Measurements from ENCODE around the gene SLCO3A1.

Gene SLCO3A1

DNA sequence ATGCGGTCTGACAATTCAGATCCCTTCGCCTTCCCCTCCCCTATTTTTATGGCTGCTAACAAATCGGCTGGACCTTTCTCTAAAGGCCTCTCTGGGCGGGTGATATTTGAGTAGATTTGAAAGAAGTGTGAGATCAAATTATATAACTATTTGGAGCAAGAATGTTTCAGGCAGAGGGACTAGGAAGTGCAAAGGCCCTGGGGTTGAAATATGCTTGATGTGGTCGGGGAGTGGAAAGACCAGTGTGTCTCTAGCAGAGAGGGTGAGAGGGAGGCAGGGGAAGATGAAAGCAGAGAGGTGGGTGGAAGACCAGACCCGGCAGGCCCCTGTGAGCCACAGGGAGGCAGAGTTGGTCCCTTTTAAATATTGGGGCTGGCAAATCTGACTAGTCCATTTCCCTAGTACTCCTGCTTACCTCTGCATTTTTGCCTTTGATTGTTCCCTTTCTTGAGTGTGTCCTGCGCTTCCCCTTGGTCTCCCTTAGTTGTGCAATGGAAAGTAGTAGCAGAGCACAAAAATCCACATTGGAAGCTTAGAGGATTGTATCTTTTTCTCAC, 32.3 kb downstream of the SLCO3A1 start:
- H3K36me3 ChIP-seq (ENCODE audit: insufficient read depth, low read depth, low read length), result no peaks in the 10 kb centered on the region
- H3K27me3 ChIP-seq (ENCODE audit: insufficient read depth, low read length), result no peaks in the 10 kb centered on the region
- H3K4me1 ChIP-seq (ENCODE audit: insufficient read depth, low read length), result peaks cover 23% of the 10 kb centered on the region; the same call in 1 of the 2 replicates
- H3K4me3 ChIP-seq (ENCODE audit: low read length), result no peak overlapping the region
- H3K9ac ChIP-seq (ENCODE audit: low read depth, low read length), result no peak overlapping the region
- no peak overlapping the region for H3K27ac ChIP-seq (ENCODE audit: low read length)
- no peaks in the 10 kb centered on the region for H3K9me3 ChIP-seq (ENCODE audit: insufficient read depth, low read depth, low read length)

DNA sequence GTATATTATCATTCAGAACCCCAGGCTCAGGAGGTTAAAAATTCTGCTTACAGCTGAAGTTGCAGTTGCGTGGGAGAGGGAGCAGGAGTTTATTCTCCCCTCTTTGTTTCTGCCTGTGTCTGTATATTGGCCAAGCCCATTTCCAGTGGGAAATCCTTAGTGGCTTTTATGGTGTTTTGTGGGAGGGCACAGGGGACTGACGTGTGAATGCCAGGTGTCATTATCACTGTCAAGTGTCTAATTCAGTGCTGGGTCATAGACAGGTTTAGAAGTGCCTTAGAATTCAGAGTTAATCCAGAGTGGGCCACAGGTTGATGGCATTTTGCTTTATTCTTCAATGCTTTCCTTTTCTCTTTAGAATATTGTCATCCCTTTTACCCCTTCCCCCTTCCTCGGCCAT, 33.4 kb downstream of the SLCO3A1 start:
- H3K4me3 ChIP-seq (ENCODE audit: low read length), result no peak overlapping the region
- no peak overlapping the region for H3K27ac ChIP-seq (ENCODE audit: low read length)
- H3K36me3 ChIP-seq (ENCODE audit: insufficient read depth, low read depth, low read length), result no peaks in the 10 kb centered on the region
- H3K27me3 ChIP-seq (ENCODE audit: insufficient read depth, low read length), result no peaks in the 10 kb centered on the region
- no peaks in the 10 kb centered on the region for H3K9me3 ChIP-seq (ENCODE audit: insufficient read depth, low read depth, low read length)
- H3K9ac ChIP-seq (ENCODE audit: low read depth, low read length), result no peak overlapping the region
- peaks cover 16% of the 10 kb centered on the region; the same call in 1 of the 2 replicates for H3K4me1 ChIP-seq (ENCODE audit: insufficient read depth, low read length)

DNA sequence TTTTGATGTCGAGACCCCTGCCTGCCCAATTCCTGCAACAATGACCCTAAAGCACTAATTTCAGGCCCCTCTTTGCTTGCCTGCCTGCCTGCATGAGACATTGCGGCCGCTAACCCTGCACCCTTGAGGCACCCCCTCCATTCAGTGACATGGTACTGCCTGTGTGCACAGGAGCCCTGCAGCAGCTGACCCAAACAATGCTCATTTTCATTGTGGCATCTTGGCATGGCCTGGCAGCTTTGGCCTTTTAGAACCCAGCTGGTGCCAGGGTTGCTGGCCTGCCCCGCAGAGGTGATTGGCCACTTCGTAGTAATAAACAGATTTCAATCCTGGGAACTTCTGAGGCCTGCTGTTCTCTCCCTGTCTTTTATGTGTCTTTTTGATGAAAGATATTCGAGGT, 33.8 kb downstream of the SLCO3A1 start:
- Histone ChIP-seq H3K9ac (ENCODE audit: low read depth, low read length) (no peak overlapping the region), H3K27me3 (ENCODE audit: insufficient read depth, low read length) (no peaks in the 10 kb centered on the region), H3K4me1 (ENCODE audit: insufficient read depth, low read length) (peaks cover 12% of the 10 kb centered on the region; the same call in 1 of the 2 replicates), H3K27ac (ENCODE audit: low read length) (no peak overlapping the region), H3K36me3 (ENCODE audit: insufficient read depth, low read depth, low read length) (no peaks in the 10 kb centered on the region), H3K4me3 (ENCODE audit: low read length) (no peak overlapping the region), H3K9me3 (ENCODE audit: insufficient read depth, low read depth, low read length) (no peaks in the 10 kb centered on the region)

DNA sequence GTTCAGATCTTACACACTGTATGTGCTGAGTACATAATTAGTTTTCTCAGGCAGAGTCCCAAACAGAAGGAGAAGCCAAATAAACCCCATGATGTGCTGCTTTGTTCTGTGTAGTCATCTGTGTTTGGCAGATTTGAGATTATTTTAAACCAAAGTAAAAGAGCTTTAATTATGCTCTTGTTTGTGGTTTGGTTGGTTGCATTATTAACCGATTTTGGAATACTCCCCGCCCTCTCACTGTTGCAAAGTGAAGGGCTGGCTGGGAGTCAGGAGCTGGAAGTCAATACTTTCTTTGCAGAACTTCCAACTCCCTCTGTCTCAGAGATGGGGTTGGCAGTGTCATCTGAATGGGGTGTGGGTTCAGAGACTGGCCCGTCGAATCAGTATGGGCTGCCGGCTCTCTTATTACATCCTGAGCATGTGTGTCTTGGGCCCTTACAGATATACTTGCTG, 34.4 kb downstream of the SLCO3A1 start:
- Histone ChIP-seq H3K27ac (ENCODE audit: low read length) (no peak overlapping the region), H3K4me3 (ENCODE audit: low read length) (no peak overlapping the region), H3K27me3 (ENCODE audit: insufficient read depth, low read length) (no peaks in the 10 kb centered on the region), H3K4me1 (ENCODE audit: insufficient read depth, low read length) (peaks cover 11% of the 10 kb centered on the region; the same call in 1 of the 2 replicates), H3K36me3 (ENCODE audit: insufficient read depth, low read depth, low read length) (no peaks in the 10 kb centered on the region), H3K9me3 (ENCODE audit: insufficient read depth, low read depth, low read length) (no peaks in the 10 kb centered on the region), H3K9ac (ENCODE audit: low read depth, low read length) (no peak overlapping the region)

DNA sequence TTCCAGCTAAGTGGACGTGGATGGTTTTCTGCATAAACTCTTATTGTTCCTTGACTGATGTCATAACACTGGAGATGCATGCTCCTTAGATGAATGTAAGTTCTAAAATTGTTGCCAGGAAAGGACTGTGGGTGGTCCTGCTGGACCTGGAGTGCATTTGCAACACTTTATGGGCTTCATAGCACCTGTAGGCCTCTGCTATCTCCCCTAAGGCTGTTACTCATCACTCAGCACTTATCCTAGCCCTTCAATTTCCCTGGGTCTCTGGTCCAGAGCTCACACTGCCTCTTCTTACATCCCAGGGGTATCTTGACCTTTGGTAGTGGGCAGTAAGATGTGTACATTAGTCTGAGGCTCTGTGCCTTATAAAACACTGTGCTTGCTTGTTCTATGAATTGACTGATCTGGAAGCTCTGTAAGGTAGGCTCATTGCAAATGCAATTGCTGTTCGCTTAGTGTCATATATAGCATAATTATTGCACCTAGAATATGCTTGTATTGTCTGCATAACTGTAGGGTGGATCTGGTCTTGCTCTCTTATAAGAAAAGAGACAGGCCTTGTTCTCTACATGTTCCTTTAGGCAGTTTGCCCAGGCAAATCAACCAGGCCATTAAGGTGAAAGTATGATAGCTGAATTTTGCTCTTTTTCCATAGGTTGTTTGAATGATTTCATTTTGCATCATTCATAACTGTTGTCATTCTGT, 35.8 kb downstream of the SLCO3A1 start:
- Histone ChIP-seq H3K27ac (ENCODE audit: low read length) (no peak overlapping the region), H3K27me3 (ENCODE audit: insufficient read depth, low read length) (no peaks in the 10 kb centered on the region), H3K4me1 (ENCODE audit: insufficient read depth, low read length) (peaks cover 10% of the 10 kb centered on the region; the same call in 1 of the 2 replicates), H3K4me3 (ENCODE audit: low read length) (no peak overlapping the region), H3K36me3 (ENCODE audit: insufficient read depth, low read depth, low read length) (no peaks in the 10 kb centered on the region), H3K9ac (ENCODE audit: low read depth, low read length) (no peak overlapping the region), H3K9me3 (ENCODE audit: insufficient read depth, low read depth, low read length) (no peaks in the 10 kb centered on the region)

DNA sequence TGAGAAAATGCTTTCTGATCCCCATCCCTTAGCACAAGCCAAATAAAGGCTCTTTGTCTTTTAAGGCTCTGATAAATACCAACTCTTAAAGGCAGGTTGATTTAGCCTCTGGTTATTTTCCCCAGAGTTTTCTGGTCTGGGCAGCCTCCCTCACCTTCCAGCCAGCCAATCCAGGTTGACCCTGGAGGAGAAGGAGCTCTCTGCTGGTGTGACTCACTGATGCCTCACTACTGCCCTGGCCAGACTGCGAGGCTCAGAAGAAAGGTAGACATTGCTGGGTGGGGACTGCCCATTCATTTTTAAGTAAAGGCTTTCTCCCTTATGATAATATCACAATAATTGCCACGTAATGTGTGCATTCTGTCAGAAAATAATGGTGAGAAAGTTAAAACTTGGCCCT, 37.1 kb downstream of the SLCO3A1 start:
- H3K27ac ChIP-seq (ENCODE audit: low read length), result no peak overlapping the region
- no peaks in the 10 kb centered on the region for H3K27me3 ChIP-seq (ENCODE audit: insufficient read depth, low read length)
- H3K4me1 ChIP-seq (ENCODE audit: insufficient read depth, low read length), result peaks cover 18% of the 10 kb centered on the region
- H3K9ac ChIP-seq (ENCODE audit: low read depth, low read length), result no peak overlapping the region
- H3K36me3 ChIP-seq (ENCODE audit: insufficient read depth, low read depth, low read length), result no peaks in the 10 kb centered on the region
- no peak overlapping the region for H3K4me3 ChIP-seq (ENCODE audit: low read length)
- H3K9me3 ChIP-seq (ENCODE audit: insufficient read depth, low read depth, low read length), result no peaks in the 10 kb centered on the region

DNA sequence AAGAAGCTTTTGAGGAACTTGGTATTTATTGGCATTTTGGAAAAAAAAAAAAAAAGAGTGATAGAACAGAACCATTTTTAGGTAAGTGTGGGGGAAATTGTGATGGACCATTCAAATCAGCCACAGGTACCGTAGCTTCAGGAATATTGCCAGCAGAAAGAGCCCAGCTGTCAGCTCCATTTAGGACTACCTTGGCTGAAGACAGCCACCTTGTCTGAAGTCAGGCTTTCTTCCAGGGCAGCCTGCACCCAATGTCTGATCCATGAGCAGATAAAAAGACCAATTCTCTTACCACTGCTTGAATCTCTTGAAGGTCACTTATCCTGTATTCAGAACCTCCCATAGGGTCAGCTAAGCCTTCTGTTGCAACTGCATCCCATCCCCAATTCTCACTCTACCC, 37.6 kb downstream of the SLCO3A1 start:
- Histone ChIP-seq H3K36me3 (ENCODE audit: insufficient read depth, low read depth, low read length) (no peaks in the 10 kb centered on the region), H3K9ac (ENCODE audit: low read depth, low read length) (no peak overlapping the region), H3K4me3 (ENCODE audit: low read length) (no peak overlapping the region), H3K9me3 (ENCODE audit: insufficient read depth, low read depth, low read length) (no peaks in the 10 kb centered on the region), H3K4me1 (ENCODE audit: insufficient read depth, low read length) (peaks cover 18% of the 10 kb centered on the region), H3K27ac (ENCODE audit: low read length) (no peak overlapping the region), H3K27me3 (ENCODE audit: insufficient read depth, low read length) (no peaks in the 10 kb centered on the region)

DNA sequence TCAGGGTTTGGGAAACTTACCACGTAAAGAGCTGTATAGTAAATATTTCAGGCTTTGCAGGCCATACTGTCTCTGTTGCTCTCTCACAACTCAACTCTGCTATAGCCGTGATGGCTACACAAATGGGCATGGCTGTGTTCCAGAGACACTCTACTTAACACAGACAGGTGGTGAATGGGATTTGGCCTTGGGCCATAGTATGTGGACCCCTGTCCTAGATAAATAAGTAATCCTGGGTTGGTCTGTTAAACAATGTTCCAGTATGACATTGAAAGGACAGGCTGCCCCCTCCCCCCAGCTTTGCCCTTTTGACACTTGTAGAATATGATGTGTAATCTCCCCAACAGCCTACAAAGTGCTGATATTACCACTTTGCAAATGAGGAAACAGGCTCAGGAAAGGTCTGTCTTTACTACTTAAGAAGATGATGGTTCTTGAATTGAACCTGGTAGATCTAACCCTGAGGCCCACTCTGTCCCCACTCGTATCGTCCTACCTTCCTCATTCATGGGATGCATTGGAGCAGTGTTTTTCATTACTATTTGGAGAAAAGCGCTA, 38.4 kb downstream of the SLCO3A1 start:
- H3K27ac ChIP-seq (ENCODE audit: low read length), result no peak overlapping the region
- no peak overlapping the region for H3K9ac ChIP-seq (ENCODE audit: low read depth, low read length)
- no peak overlapping the region for H3K4me3 ChIP-seq (ENCODE audit: low read length)
- no peaks in the 10 kb centered on the region for H3K36me3 ChIP-seq (ENCODE audit: insufficient read depth, low read depth, low read length)
- no peaks in the 10 kb centered on the region; the same call in 1 of the 2 replicates for H3K9me3 ChIP-seq (ENCODE audit: insufficient read depth, low read depth, low read length)
- H3K27me3 ChIP-seq (ENCODE audit: insufficient read depth, low read length), result no peaks in the 10 kb centered on the region
- H3K4me1 ChIP-seq (ENCODE audit: insufficient read depth, low read length), result peaks cover 14% of the 10 kb centered on the region

DNA sequence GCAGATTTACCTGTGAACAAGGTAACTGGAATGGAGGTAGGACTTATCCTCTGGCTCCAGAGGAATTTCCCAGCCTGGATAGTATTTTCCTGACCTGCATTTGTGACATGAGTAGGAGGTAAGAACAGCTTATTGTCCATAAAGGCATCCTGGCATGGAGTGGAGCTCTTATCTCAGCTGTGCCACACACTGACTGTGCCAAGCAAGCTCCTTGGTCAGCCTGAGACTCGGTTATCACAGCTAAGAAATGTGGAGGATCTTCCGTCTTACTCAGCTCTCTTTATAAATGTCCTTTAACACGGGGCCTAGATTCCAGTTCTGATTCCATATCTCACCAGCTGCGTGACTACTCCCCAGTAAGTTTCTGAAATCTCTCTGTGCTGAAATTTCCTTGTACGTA, 38.9 kb downstream of the SLCO3A1 start:
- Histone ChIP-seq H3K9me3 (ENCODE audit: insufficient read depth, low read depth, low read length) (no peaks in the 10 kb centered on the region; the same call in 1 of the 2 replicates), H3K27ac (ENCODE audit: low read length) (no peak overlapping the region), H3K9ac (ENCODE audit: low read depth, low read length) (no peak overlapping the region), H3K4me1 (ENCODE audit: insufficient read depth, low read length) (peaks cover 8% of the 10 kb centered on the region), H3K4me3 (ENCODE audit: low read length) (no peak overlapping the region), H3K27me3 (ENCODE audit: insufficient read depth, low read length) (no peaks in the 10 kb centered on the region), H3K36me3 (ENCODE audit: insufficient read depth, low read depth, low read length) (no peaks in the 10 kb centered on the region)

DNA sequence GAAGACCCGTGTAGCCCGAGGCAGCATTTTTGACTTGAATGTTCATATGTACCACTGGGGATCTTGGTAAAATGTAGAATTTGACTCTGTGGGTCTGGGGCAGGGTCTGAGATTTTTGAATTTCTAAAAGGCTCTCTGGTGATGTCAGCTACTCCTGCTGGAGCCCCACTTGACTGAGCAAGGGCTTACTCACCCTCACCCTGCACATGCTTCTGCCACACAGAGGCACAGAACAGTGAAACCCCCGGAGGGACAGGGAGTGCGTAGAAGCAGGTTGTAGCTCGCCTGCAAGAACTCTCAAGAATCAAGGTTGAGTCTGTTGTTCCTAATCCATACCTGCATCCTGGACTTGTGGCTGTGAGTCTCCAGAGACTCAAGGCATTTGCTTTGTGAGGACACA, 41.1 kb downstream of the SLCO3A1 start:
- Histone ChIP-seq H3K4me3 (ENCODE audit: low read length) (no peak overlapping the region), H3K36me3 (ENCODE audit: insufficient read depth, low read depth, low read length) (no peaks in the 10 kb centered on the region), H3K9me3 (ENCODE audit: insufficient read depth, low read depth, low read length) (no peaks in the 10 kb centered on the region; the same call in 1 of the 2 replicates), H3K27ac (ENCODE audit: low read length) (no peak overlapping the region), H3K9ac (ENCODE audit: low read depth, low read length) (no peak overlapping the region), H3K27me3 (ENCODE audit: insufficient read depth, low read length) (no peaks in the 10 kb centered on the region), H3K4me1 (ENCODE audit: insufficient read depth, low read length) (peaks cover 8% of the 10 kb centered on the region)

DNA sequence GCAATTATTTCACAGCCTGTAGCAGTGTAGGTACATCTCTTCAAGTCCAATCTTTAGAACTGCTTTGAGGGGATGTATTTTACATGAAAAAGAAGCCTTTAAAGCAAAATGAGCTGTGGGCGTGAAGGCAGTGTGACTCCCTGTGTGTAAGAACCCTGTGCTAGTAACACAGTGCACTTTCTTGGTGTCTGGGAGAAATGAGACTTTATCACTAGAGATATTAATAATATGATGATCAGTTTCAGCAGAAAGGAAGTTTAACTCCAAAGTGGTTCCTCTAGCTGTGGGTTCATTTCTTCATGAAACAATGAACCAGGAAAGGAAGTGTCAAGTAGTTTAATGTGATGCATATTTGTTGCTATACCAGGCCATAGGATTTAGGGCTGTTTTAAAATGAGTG, 41.5 kb downstream of the SLCO3A1 start:
- Histone ChIP-seq H3K9me3 (ENCODE audit: insufficient read depth, low read depth, low read length) (no peaks in the 10 kb centered on the region; the same call in 1 of the 2 replicates), H3K36me3 (ENCODE audit: insufficient read depth, low read depth, low read length) (no peaks in the 10 kb centered on the region), H3K27me3 (ENCODE audit: insufficient read depth, low read length) (no peaks in the 10 kb centered on the region), H3K4me1 (ENCODE audit: insufficient read depth, low read length) (peaks cover 8% of the 10 kb centered on the region), H3K27ac (ENCODE audit: low read length) (no peak overlapping the region), H3K9ac (ENCODE audit: low read depth, low read length) (no peak overlapping the region), H3K4me3 (ENCODE audit: low read length) (no peak overlapping the region)

All from iPS-20b (cell line).